ENCODE results near the gene TSC2.

Gene TSC2

GRCh38 chr16:1999866-2000514 lies 47.8 kb upstream of the TSC2 start:
- no peak overlapping the region for H3K4me3 ChIP-seq (ENCODE audit: low read length)
- peaks cover 20% of the 10 kb centered on the region for H4K20me1 ChIP-seq (ENCODE audit: insufficient read depth, low read length)
- peaks cover 38% of the 10 kb centered on the region for H3K36me3 ChIP-seq (replicated peaks; ENCODE audit: low read depth, low read length)
- H3K9ac ChIP-seq (ENCODE audit: low read length): no peak overlapping the region
- TF ChIP-seq CTCF (IDR thresholded peaks at IDR 0.05; ENCODE audit: low read depth, low read length): no peak
- no peak for TF ChIP-seq EZH2phosphoT487 (IDR thresholded peaks at IDR 0.05; ENCODE audit: low read depth)
- H3K27me3 ChIP-seq (ENCODE audit: low read depth, low read length): no peaks in the 10 kb centered on the region
- H3K4me1 ChIP-seq (ENCODE audit: low read length): peaks cover 8% of the 10 kb centered on the region; the same call in 1 of the 2 replicates
- H2AFZ ChIP-seq (ENCODE audit: low read depth, low read length): no peak overlapping the region
- H3K79me2 ChIP-seq (ENCODE audit: low read length): peaks cover 23% of the 10 kb centered on the region
- no peak overlapping the region for H3K27ac ChIP-seq (ENCODE audit: low read length)
- H3K4me2 ChIP-seq (ENCODE audit: low read length): no peak overlapping the region
- no peaks in the 10 kb centered on the region for H3K9me3 ChIP-seq (ENCODE audit: insufficient read depth, low read length)

- TF ChIP-seq EZH2phosphoT487 (IDR thresholded peaks at IDR 0.05; ENCODE audit: low read depth) (no peak), CTCF (IDR thresholded peaks at IDR 0.05; ENCODE audit: low read depth, low read length) (no peak)
- Histone ChIP-seq H3K79me2 (ENCODE audit: low read length) (peaks cover 33% of the 10 kb centered on the region), H3K4me3 (ENCODE audit: low read length) (no peak overlapping the region), H3K4me2 (ENCODE audit: low read length) (no peak overlapping the region), H4K20me1 (ENCODE audit: insufficient read depth, low read length) (peaks cover 30% of the 10 kb centered on the region), H3K4me1 (ENCODE audit: low read length) (peaks cover 8% of the 10 kb centered on the region; the same call in 1 of the 2 replicates), H3K27me3 (ENCODE audit: low read depth, low read length) (no peaks in the 10 kb centered on the region), H3K9ac (ENCODE audit: low read length) (no peak overlapping the region), H2AFZ (ENCODE audit: low read depth, low read length) (no peak overlapping the region), H3K27ac (ENCODE audit: low read length) (no peak overlapping the region), H3K9me3 (ENCODE audit: insufficient read depth, low read length) (no peaks in the 10 kb centered on the region), H3K36me3 (replicated peaks; ENCODE audit: low read depth, low read length) (peaks cover 34% of the 10 kb centered on the region)
These were observed 46.8 kb upstream of the TSC2 start for GRCh38 chr16:2001035-2001434.

GRCh38 chr16:2001456-2002355 lies 46.1 kb upstream of the TSC2 start:
- peaks cover 37% of the 10 kb centered on the region for H4K20me1 ChIP-seq (ENCODE audit: insufficient read depth, low read length)
- H3K9me3 ChIP-seq (ENCODE audit: insufficient read depth, low read length): no peaks in the 10 kb centered on the region
- no peak overlapping the region for H3K27ac ChIP-seq (ENCODE audit: low read length)
- H3K27me3 ChIP-seq (ENCODE audit: low read depth, low read length): no peaks in the 10 kb centered on the region
- H3K36me3 ChIP-seq (replicated peaks; ENCODE audit: low read depth, low read length): peaks cover 34% of the 10 kb centered on the region
- H3K9ac ChIP-seq (ENCODE audit: low read length): no peak overlapping the region
- peaks cover 40% of the 10 kb centered on the region for H3K79me2 ChIP-seq (ENCODE audit: low read length)
- no peak overlapping the region for H3K4me2 ChIP-seq (ENCODE audit: low read length)
- H3K4me1 ChIP-seq (ENCODE audit: low read length): peaks cover 8% of the 10 kb centered on the region; the same call in 1 of the 2 replicates
- no peak overlapping the region for H2AFZ ChIP-seq (ENCODE audit: low read depth, low read length)
- no peak for TF ChIP-seq CTCF (IDR thresholded peaks at IDR 0.05; ENCODE audit: low read depth, low read length)
- no peak for TF ChIP-seq EZH2phosphoT487 (IDR thresholded peaks at IDR 0.05; ENCODE audit: low read depth)
- no peak overlapping the region for H3K4me3 ChIP-seq (ENCODE audit: low read length)

Measured in OCI-LY3 (cell line).